Sigmoid colon (tissue), 4 donors: ENCODE data around the gene PIK3IP1.
"Not testable (repeated sequence)": the region's sequence is repeated elsewhere in the genome, so short reads cannot be mapped to it uniquely, and the experiment has no call there.

Experiments used
- CTCF ChIP-seq, 4 experiments: fragments of 450-650 bp in 3 of 4; fragments of 200-600 bp in 1 of 4; IDR thresholded peaks; one replicate each; pipeline ENCODE4 v1.5.1; 2016 to 2019; ENCODE audit warnings: antibody characterized with exemption in 4 of 4, mild to moderate bottlenecking in 3 of 4, moderate library complexity in 2 of 4
- EP300 ChIP-seq, 4 donors: sonication (generic); formaldehyde crosslinking; IDR thresholded peaks; one replicate each; pipeline ENCODE4 v1.6.1; 2017; ENCODE audit warnings: antibody characterized with exemption in 4 of 4
- POLR2A ChIP-seq, 2 donors: fragments of 450-650 bp; IDR thresholded peaks; one replicate each; pipeline ENCODE4 v1.6.1; 2016; ENCODE audit warnings: antibody characterized with exemption in 2 of 2, mild to moderate bottlenecking in 2 of 2, moderate library complexity in 2 of 2
- POLR2AphosphoS5 ChIP-seq, 4 donors: sonication (generic); formaldehyde crosslinking; IDR thresholded peaks; one replicate each; pipeline ENCODE4 v1.6.1; 2017; ENCODE audit warnings: antibody characterized with exemption in 4 of 4

GRCh38 chr22:31245998-31246397, 46.3 kb downstream of the PIK3IP1 start:
- not testable (repeated sequence) for TF ChIP-seq CTCF, POLR2A, POLR2AphosphoS5, EP300 (IDR thresholded peaks at IDR 0.05)
